OCI-LY7 (cell line): ENCODE results near the gene ACSL4. TPM values are rescaled to one million over a fixed set of nuclear protein-coding genes. Genes with fewer than 3 reads are reported as not detected.

ENCODE experiments used
- BruUV-seq: library from RNA; stranded (reverse); fragments of 400-500 nt; replicated peaks from 2 replicates; lab custom pipeline; 2021; lab: Mats Ljungman, UMichigan
- CTCF ChIA-PET: fragments of 300-600 bp; sonication (Branson Sonifier 250); formaldehyde crosslinking; loops from one replicate; lab custom pipeline; 2022; ENCODE audit warnings: antibody characterized with exemption; ENCODE audit not compliant: unreplicated experiment; lab: Charles Lee
- POLR2A ChIA-PET: fragments of 300-600 bp; sonication (Branson Sonifier 250); formaldehyde crosslinking; loops from one replicate; lab custom pipeline; 2022; ENCODE audit warnings: antibody characterized with exemption; lab: Charles Lee
- DNase-seq: peaks from one replicate; pipeline ENCODE4 v3.0.0-alpha.2; 2015; ENCODE audit warnings: low spot score
- H2AFZ ChIP-seq: fragments of 200-600 bp; sonication (generic), shearing (Covaris generic); 2 replicates; pipeline ENCODE4 v1.6.1; 2014; ENCODE audit warnings: mild to moderate bottlenecking, antibody characterized with exemption, low read length, moderate library complexity
- H3K27ac ChIP-seq: fragments of 200-600 bp; sonication (generic); 2 replicates; pipeline ENCODE4 v1.5.1; 2014; ENCODE audit warnings: mixed run types, low read depth, mild to moderate bottlenecking, moderate library complexity, low read length, inconsistent platforms; ENCODE audit not compliant: poor library complexity, severe bottlenecking
- H3K36me3 ChIP-seq: fragments of 200-600 bp; sonication (generic); 2 replicates; pipeline ENCODE4 v1.6.1; 2014; ENCODE audit warnings: mild to moderate bottlenecking, antibody characterized with exemption, low read length, moderate library complexity, mixed read lengths; ENCODE audit not compliant: insufficient read depth
- H3K4me1 ChIP-seq: fragments of 200-600 bp; sonication (generic); 2 replicates; pipeline ENCODE4 v1.5.1; 2014; ENCODE audit warnings: mild to moderate bottlenecking, low read length; ENCODE audit not compliant: insufficient read depth, poor library complexity, severe bottlenecking
- H3K4me2 ChIP-seq: fragments of 200-600 bp; sonication (generic); 2 replicates; pipeline ENCODE4 v1.6.1; 2014; ENCODE audit warnings: mild to moderate bottlenecking, low read length
- H3K4me3 ChIP-seq: fragments of 200-600 bp; sonication (generic); 2 replicates; pipeline ENCODE4 v1.5.1; 2014; ENCODE audit warnings: mild to moderate bottlenecking, low read depth, low read length; ENCODE audit not compliant: poor library complexity, severe bottlenecking
- H3K79me2 ChIP-seq: fragments of 200-600 bp; sonication (generic); 2 replicates; pipeline ENCODE4 v1.6.1; 2016; ENCODE audit warnings: low read depth, mild to moderate bottlenecking, low read length, moderate library complexity, mixed read lengths; ENCODE audit not compliant: insufficient read depth
- H3K9me2 ChIP-seq: fragments of 200-600 bp; sonication (generic); 2 replicates; pipeline ENCODE4 v1.6.1; 2016; ENCODE audit warnings: mild to moderate bottlenecking, low read length, mixed read lengths; ENCODE audit not compliant: insufficient read depth
- H3K9me3 ChIP-seq: fragments of 200-600 bp; sonication (generic); 2 replicates; pipeline ENCODE4 v1.6.1; 2014; ENCODE audit warnings: mild to moderate bottlenecking, mixed run types, low read length, mixed read lengths
- H4K20me1 ChIP-seq: fragments of 200-600 bp; sonication (generic); 2 replicates; pipeline ENCODE4 v1.6.1; 2014; ENCODE audit warnings: mild to moderate bottlenecking, antibody characterized with exemption, low read length, moderate library complexity, mixed read lengths; ENCODE audit not compliant: insufficient read depth
- CTCF ChIP-seq: fragments of 200-600 bp; sonication (generic); conservative IDR thresholded peaks from 2 replicates; pipeline ENCODE4 v1.5.1; 2014; ENCODE audit warnings: mild to moderate bottlenecking, antibody characterized with exemption, low read length, moderate library complexity, mixed read lengths
- EZH2phosphoT487 ChIP-seq: fragments of 200-600 bp; sonication (generic); IDR thresholded peaks from 2 replicates; pipeline ENCODE4 v1.6.1; 2018; ENCODE audit warnings: low read depth, borderline replicate concordance, mild to moderate bottlenecking, mixed run types, antibody characterized with exemption, low read length, moderate library complexity, mixed read lengths
- intact Hi-C: fragments of 100-400 bp; cut with micrococcal nuclease; formaldehyde crosslinking; loops from one replicate; pipeline ENCODE4 v1.10.0; 2022; ENCODE audit not compliant: unreplicated experiment
- total RNA-seq, 2 experiments: library from RNA; depleted of rRNA in 1 of 2; stranded (reverse); fragments of >200 nt in 1 of 2; shearing (Covaris generic) in 1 of 2; gene quantifications; 2 replicates each; pipeline ENCODE4 v1.2.3, GENCODE V29; 2014 to 2022

ACSL4 gene
- total RNA-seq, 2 experiments from 2014 or later: 18.4 to 35.4 TPM

- no peak for DNase-seq
- Histone ChIP-seq H2AFZ (no peak overlapping the region), H3K27ac (no peak overlapping the region), H3K9me2 (no peaks in the 10 kb centered on the region), H3K4me2 (no peak overlapping the region), H4K20me1 (no peaks in the 10 kb centered on the region), H3K79me2 (no peaks in the 10 kb centered on the region), H3K4me3 (no peak overlapping the region), H3K9me3 (no peaks in the 10 kb centered on the region), H3K36me3 (no peaks in the 10 kb centered on the region), H3K4me1 (no peaks in the 10 kb centered on the region)
- intact Hi-C loops: no loop called here
- no peak for TF ChIP-seq EZH2phosphoT487
- no peak for TF ChIP-seq CTCF
- POLR2A ChIA-PET: no interaction called here
- CTCF ChIA-PET: no interaction called here
- BruUV-seq: no TSS peak
Observed at GRCh38 chrX:109776986-109777385, 43.9 kb upstream of the ACSL4 start.

DNA sequence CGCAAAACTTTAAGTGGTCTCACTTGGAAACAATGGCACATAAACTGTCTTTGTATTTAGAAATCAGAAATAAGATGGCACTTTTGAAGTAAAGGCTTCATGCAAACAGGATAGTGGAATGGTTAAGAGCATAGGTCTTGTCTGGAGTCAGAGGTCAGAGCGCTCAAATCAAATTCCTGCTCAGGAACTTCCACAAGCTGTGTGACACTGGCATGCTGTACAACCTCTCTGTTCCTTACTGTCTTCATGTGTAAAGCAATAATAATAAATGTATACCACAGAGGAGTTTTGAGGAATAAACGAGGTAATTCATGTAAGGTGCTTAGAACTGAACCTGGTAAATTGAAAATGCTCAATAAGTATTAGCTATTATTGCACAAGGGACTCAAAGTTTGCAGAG lies 43.4 kb upstream of the ACSL4 start:
- no peaks in the 10 kb centered on the region for H3K4me1 ChIP-seq
- H3K9me2 ChIP-seq: no peaks in the 10 kb centered on the region
- TF ChIP-seq EZH2phosphoT487: no peak
- TF ChIP-seq CTCF: no peak
- H3K36me3 ChIP-seq: no peaks in the 10 kb centered on the region
- H2AFZ ChIP-seq: no peak overlapping the region
- H3K4me3 ChIP-seq: no peak overlapping the region
- DNase-seq: no peak
- no peaks in the 10 kb centered on the region for H4K20me1 ChIP-seq
- H3K4me2 ChIP-seq: no peak overlapping the region
- ChIA-PET CTCF (no interaction called here), POLR2A (no interaction called here)
- intact Hi-C loops: no loop called here
- H3K27ac ChIP-seq: no peak overlapping the region
- no peaks in the 10 kb centered on the region for H3K79me2 ChIP-seq
- BruUV-seq: no TSS peak
- H3K9me3 ChIP-seq: no peaks in the 10 kb centered on the region

DNA sequence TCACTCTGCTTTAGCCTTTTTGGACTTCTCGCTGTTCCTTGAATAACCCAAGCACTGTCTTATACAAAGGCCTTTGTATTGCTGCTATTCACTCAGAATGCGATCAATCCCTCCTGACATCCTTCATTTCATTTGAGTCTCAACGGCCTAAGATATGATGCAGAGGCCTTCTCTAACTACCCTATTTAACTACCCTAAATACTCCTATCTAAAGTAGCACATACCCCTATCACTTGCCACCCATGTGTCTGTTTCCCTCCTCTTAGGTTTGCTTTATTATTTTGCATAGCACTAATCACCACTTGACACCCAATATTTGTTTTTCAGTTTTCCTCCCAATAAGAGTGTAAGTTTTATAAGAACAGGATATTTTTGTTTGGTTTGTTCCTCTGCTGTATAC lies 42.3 kb upstream of the ACSL4 start:
- TF ChIP-seq CTCF (no peak), EZH2phosphoT487 (no peak)
- BruUV-seq: no TSS peak
- intact Hi-C loops: no loop called here

More for the DNA sequence above, 42.3 kb upstream of the ACSL4 start:
- Histone ChIP-seq H3K27ac (no peak overlapping the region), H3K4me2 (no peak overlapping the region), H3K9me2 (no peaks in the 10 kb centered on the region), H3K4me3 (no peak overlapping the region), H3K9me3 (no peaks in the 10 kb centered on the region), H4K20me1 (no peaks in the 10 kb centered on the region), H3K79me2 (no peaks in the 10 kb centered on the region), H2AFZ (no peak overlapping the region), H3K36me3 (no peaks in the 10 kb centered on the region), H3K4me1 (no peaks in the 10 kb centered on the region)
- ChIA-PET CTCF (no interaction called here), POLR2A (interaction anchor here (1.7 kb wide), 1 partner anchor 10 kb away, joined by 4 read pairs; no protein-coding TSS in a partner anchor)
- DNase-seq: no peak
